ENCODE data around the gene BMP8A.

DNA sequence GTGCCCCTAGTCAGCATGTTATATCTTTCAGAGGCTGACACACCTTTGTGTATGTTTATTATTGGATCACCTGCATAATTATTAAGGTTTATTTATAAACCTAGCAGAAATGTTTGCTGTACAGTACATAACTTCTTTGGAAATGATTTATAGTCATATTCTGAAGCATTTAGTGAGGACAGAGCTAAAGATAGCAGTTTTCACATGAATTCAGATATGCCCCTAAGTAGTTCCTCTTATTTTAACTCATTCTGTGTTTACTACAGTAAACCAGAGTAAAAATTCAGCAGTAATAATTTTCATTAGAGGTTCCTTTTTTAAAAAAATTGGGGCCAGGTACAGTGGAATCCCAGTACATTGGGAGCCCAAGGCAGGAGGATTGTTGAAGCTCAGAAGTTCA, 21.4 kb upstream of the BMP8A start:
- TF ChIP-seq, protein P1, sequence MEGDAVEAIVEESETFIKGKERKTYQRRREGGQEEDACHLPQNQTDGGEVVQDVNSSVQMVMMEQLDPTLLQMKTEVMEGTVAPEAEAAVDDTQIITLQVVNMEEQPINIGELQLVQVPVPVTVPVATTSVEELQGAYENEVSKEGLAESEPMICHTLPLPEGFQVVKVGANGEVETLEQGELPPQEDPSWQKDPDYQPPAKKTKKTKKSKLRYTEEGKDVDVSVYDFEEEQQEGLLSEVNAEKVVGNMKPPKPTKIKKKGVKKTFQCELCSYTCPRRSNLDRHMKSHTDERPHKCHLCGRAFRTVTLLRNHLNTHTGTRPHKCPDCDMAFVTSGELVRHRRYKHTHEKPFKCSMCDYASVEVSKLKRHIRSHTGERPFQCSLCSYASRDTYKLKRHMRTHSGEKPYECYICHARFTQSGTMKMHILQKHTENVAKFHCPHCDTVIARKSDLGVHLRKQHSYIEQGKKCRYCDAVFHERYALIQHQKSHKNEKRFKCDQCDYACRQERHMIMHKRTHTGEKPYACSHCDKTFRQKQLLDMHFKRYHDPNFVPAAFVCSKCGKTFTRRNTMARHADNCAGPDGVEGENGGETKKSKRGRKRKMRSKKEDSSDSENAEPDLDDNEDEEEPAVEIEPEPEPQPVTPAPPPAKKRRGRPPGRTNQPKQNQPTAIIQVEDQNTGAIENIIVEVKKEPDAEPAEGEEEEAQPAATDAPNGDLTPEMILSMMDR (IDR thresholded peaks at IDR 0.05), result no peak
- TF ChIP-seq POLR2A (IDR thresholded peaks at IDR 0.05), result no peak

Data from Peyer's patch (tissue), 4 donors.